ENCODE data around the gene DPCD. TPM values are rescaled to one million over a fixed set of nuclear protein-coding genes. Genes with fewer than 3 reads are reported as not detected.
A peak's percentile ranks its signal among the peaks of the same experiment; 100 is the strongest.

DPCD gene
- total RNA-seq, 5 donors from 2014 or later (not counting 1 experiment from before 2014, with no cell fraction given): 0.35 to 1.2 (median 0.97) TPM; not detected in 1

GRCh38 chr10:101595591-101596433, 7.7 kb downstream of the DPCD start:
- WGBS (ENCODE audit: insufficient coverage): 65% methylated on average over 2 of the region's 13 CpGs
- Mint-ChIP-seq H3K4me3 (no peak overlapping the region), H3K4me1 (no peaks in the 10 kb centered on the region), H3K9me3 (no peaks in the 10 kb centered on the region), H3K27ac (no peak overlapping the region), H3K36me3 (no peaks in the 10 kb centered on the region), H3K27me3 (peaks cover 0 to 3% of the 10 kb centered on the region in 2 donors)
- no peak for ATAC-seq (replicated peaks in 1 of 4)
- Histone ChIP-seq H3K4me1 (ENCODE audit: control insufficient read depth in 1 of 2, extremely low read depth in 1 of 2, insufficient read depth in 2 of 2, low read length in 2 of 2) (no peaks in the 10 kb centered on the region), H3K4me3 (ENCODE audit: control insufficient read depth in 1 of 2, extremely low read depth in 1 of 2, low read length in 1 of 2) (no peak overlapping the region), H3K36me3 (ENCODE audit: control insufficient read depth in 2 of 2, extremely low read depth in 1 of 2, insufficient read depth in 1 of 2, low read length in 1 of 2) (no peaks in the 10 kb centered on the region), H3K27me3 (replicated peaks in 1 of 2; ENCODE audit: control insufficient read depth in 2 of 2, extremely low read depth in 1 of 2, insufficient read depth in 2 of 2, low read length in 1 of 2) (peaks cover 0 to 3% of the 10 kb centered on the region in 2 experiments), H3K27ac (ENCODE audit: low read length) (no peak overlapping the region), H3K9me3 (no peaks in the 10 kb centered on the region)
- no peak for DNase-seq
- CTCF ChIA-PET: interaction anchor here (0.5 to 0.6 kb wide), 3 partner anchors 9 to 178 kb away, joined by 3 to 4 read pairs (median 3); no protein-coding TSS in a partner anchor
- POLR2A ChIA-PET: no interaction called here

GRCh38 chr10:101597091-101597900, 9.2 kb downstream of the DPCD start:
- Mint-ChIP-seq H3K36me3 (no peaks in the 10 kb centered on the region), H3K4me1 (no peaks in the 10 kb centered on the region), H3K9me3 (no peaks in the 10 kb centered on the region), H3K27ac (no peak overlapping the region), H3K4me3 (no peak overlapping the region), H3K27me3 (peaks cover 0 to 3% of the 10 kb centered on the region in 2 donors)
- H3K27ac ChIP-seq (ENCODE audit: low read length): no peak overlapping the region
- no peaks in the 10 kb centered on the region for H3K27me3 ChIP-seq (replicated peaks in 1 of 2; ENCODE audit: control insufficient read depth in 2 of 2, extremely low read depth in 1 of 2, insufficient read depth in 2 of 2, low read length in 1 of 2)
- DNase-seq: no peak
- ChIA-PET CTCF (interaction anchor here in 1 of 2 donors (0.8 kb wide), 2 partner anchors 26 to 40 kb away, joined by 3 read pairs; no protein-coding TSS in a partner anchor), POLR2A (no interaction called here)
- no peak for ATAC-seq (replicated peaks in 1 of 4)
- 90% methylated on average over 7 of the region's 14 CpGs for WGBS (ENCODE audit: insufficient coverage)
- no peaks in the 10 kb centered on the region for H3K4me1 ChIP-seq (ENCODE audit: control insufficient read depth in 1 of 2, extremely low read depth in 1 of 2, insufficient read depth in 2 of 2, low read length in 2 of 2)
- H3K9me3 ChIP-seq: no peaks in the 10 kb centered on the region
- H3K4me3 ChIP-seq (ENCODE audit: control insufficient read depth in 1 of 2, extremely low read depth in 1 of 2, low read length in 1 of 2): no peak overlapping the region
- H3K36me3 ChIP-seq (ENCODE audit: control insufficient read depth in 2 of 2, extremely low read depth in 1 of 2, insufficient read depth in 1 of 2, low read length in 1 of 2): no peaks in the 10 kb centered on the region

GRCh38 chr10:101601541-101601940, 13.4 kb downstream of the DPCD start:
- Mint-ChIP-seq H3K4me3 (no peak overlapping the region), H3K4me1 (no peaks in the 10 kb centered on the region), H3K27ac (no peak overlapping the region), H3K9me3 (no peaks in the 10 kb centered on the region), H3K36me3 (peaks cover 7% of the 10 kb centered on the region), H3K27me3 (no peaks in the 10 kb centered on the region)
- H3K36me3 ChIP-seq (ENCODE audit: control insufficient read depth in 2 of 2, extremely low read depth in 1 of 2, insufficient read depth in 1 of 2, low read length in 1 of 2): peaks cover 0 to 6% of the 10 kb centered on the region in 2 donors
- CTCF ChIA-PET: no interaction called here
- H3K27ac ChIP-seq (ENCODE audit: low read length): no peak overlapping the region
- WGBS (ENCODE audit: insufficient coverage): no CpG with 5 or more reads among the region's 1 CpG
- ATAC-seq (replicated peaks in 1 of 4): no peak
- no peaks in the 10 kb centered on the region for H3K27me3 ChIP-seq (replicated peaks in 1 of 2; ENCODE audit: control insufficient read depth in 2 of 2, extremely low read depth in 1 of 2, insufficient read depth in 2 of 2, low read length in 1 of 2)
- no peaks in the 10 kb centered on the region for H3K4me1 ChIP-seq (ENCODE audit: control insufficient read depth in 1 of 2, extremely low read depth in 1 of 2, insufficient read depth in 2 of 2, low read length in 2 of 2)
- H3K9me3 ChIP-seq: no peaks in the 10 kb centered on the region
- H3K4me3 ChIP-seq (ENCODE audit: control insufficient read depth in 1 of 2, extremely low read depth in 1 of 2, low read length in 1 of 2): no peak overlapping the region
- POLR2A ChIA-PET: no interaction called here
- DNase-seq: no peak

- Histone ChIP-seq H3K9me3 (no peaks in the 10 kb centered on the region), H3K36me3 (ENCODE audit: control insufficient read depth in 2 of 2, extremely low read depth in 1 of 2, insufficient read depth in 1 of 2, low read length in 1 of 2) (peaks cover 5 to 19% of the 10 kb centered on the region in 2 donors), H3K4me1 (ENCODE audit: control insufficient read depth in 1 of 2, extremely low read depth in 1 of 2, insufficient read depth in 2 of 2, low read length in 2 of 2) (no peaks in the 10 kb centered on the region), H3K27me3 (replicated peaks in 1 of 2; ENCODE audit: control insufficient read depth in 2 of 2, extremely low read depth in 1 of 2, insufficient read depth in 2 of 2, low read length in 1 of 2) (no peaks in the 10 kb centered on the region), H3K4me3 (ENCODE audit: control insufficient read depth in 1 of 2, extremely low read depth in 1 of 2, low read length in 1 of 2) (no peak overlapping the region), H3K27ac (ENCODE audit: low read length) (no peak overlapping the region)
- H3K4me3 Mint-ChIP-seq: no peak overlapping the region
- ATAC-seq (replicated peaks in 1 of 4) (peak; percentile 52 to 79 (median 68)), DNase-seq (peak in 32 of 35 experiments; percentile 13 to 67 (median 42))
- H3K36me3 Mint-ChIP-seq: peaks cover 7% of the 10 kb centered on the region
- POLR2A ChIA-PET: no interaction called here
- H3K27ac Mint-ChIP-seq: no peak overlapping the region
- H3K4me1 Mint-ChIP-seq: no peaks in the 10 kb centered on the region
- WGBS (ENCODE audit: insufficient coverage): 33% methylated on average over 1 of the region's 6 CpGs
- CTCF ChIA-PET: interaction anchor here in 1 of 2 donors (0.9 to 1.5 kb wide), 4 partner anchors 10 to 180 kb away, joined by 3 to 12 read pairs (median 3); partner anchors contain the start of gene NPM3
- no peaks in the 10 kb centered on the region for H3K9me3 Mint-ChIP-seq
- no peaks in the 10 kb centered on the region for H3K27me3 Mint-ChIP-seq
Measured at GRCh38 chr10:101602761-101603398, 14.8 kb downstream of the DPCD start.

GRCh38 chr10:101607124-101607523, 19.0 kb downstream of the DPCD start:
- H3K4me3 Mint-ChIP-seq: no peak overlapping the region

GRCh38 chr10:101609481-101609880, 21.4 kb downstream of the DPCD start:
- ChIA-PET POLR2A (no interaction called here), CTCF (no interaction called here)
- WGBS (ENCODE audit: insufficient coverage): 94% methylated on average over 2 of the region's 4 CpGs
- Mint-ChIP-seq H3K27me3 (no peaks in the 10 kb centered on the region), H3K27ac (no peak overlapping the region), H3K9me3 (no peaks in the 10 kb centered on the region), H3K4me1 (no peaks in the 10 kb centered on the region), H3K4me3 (no peak overlapping the region), H3K36me3 (peaks cover 27% of the 10 kb centered on the region)
- H3K4me3 ChIP-seq (ENCODE audit: control insufficient read depth in 1 of 2, extremely low read depth in 1 of 2, low read length in 1 of 2): no peak overlapping the region
- no peak for DNase-seq
- peaks cover 23 to 76% of the 10 kb centered on the region in 2 donors for H3K36me3 ChIP-seq (ENCODE audit: control insufficient read depth in 2 of 2, extremely low read depth in 1 of 2, insufficient read depth in 1 of 2, low read length in 1 of 2)
- H3K27ac ChIP-seq (ENCODE audit: low read length): no peak overlapping the region
- H3K27me3 ChIP-seq (replicated peaks in 1 of 2; ENCODE audit: control insufficient read depth in 2 of 2, extremely low read depth in 1 of 2, insufficient read depth in 2 of 2, low read length in 1 of 2): no peaks in the 10 kb centered on the region
- no peaks in the 10 kb centered on the region for H3K4me1 ChIP-seq (ENCODE audit: control insufficient read depth in 1 of 2, extremely low read depth in 1 of 2, insufficient read depth in 2 of 2, low read length in 2 of 2)
- ATAC-seq (replicated peaks in 1 of 4): no peak
- H3K9me3 ChIP-seq: no peaks in the 10 kb centered on the region

More at GRCh38 chr10:101607124-101607523, 19.0 kb downstream of the DPCD start:
- no peaks in the 10 kb centered on the region for H3K4me1 Mint-ChIP-seq
- POLR2A ChIA-PET: no interaction called here
- H3K36me3 ChIP-seq (ENCODE audit: control insufficient read depth in 2 of 2, extremely low read depth in 1 of 2, insufficient read depth in 1 of 2, low read length in 1 of 2): peaks cover 13 to 59% of the 10 kb centered on the region in 2 donors
- H3K27ac ChIP-seq (ENCODE audit: low read length): no peak overlapping the region
- H3K4me1 ChIP-seq (ENCODE audit: control insufficient read depth in 1 of 2, extremely low read depth in 1 of 2, insufficient read depth in 2 of 2, low read length in 2 of 2): no peaks in the 10 kb centered on the region
- H3K27me3 Mint-ChIP-seq: no peaks in the 10 kb centered on the region
- no peaks in the 10 kb centered on the region for H3K9me3 ChIP-seq
- DNase-seq (no peak), ATAC-seq (replicated peaks in 1 of 4) (no peak)
- H3K9me3 Mint-ChIP-seq: no peaks in the 10 kb centered on the region
- WGBS (ENCODE audit: insufficient coverage): 100% methylated on average over 2 of the region's 2 CpGs
- no peaks in the 10 kb centered on the region for H3K27me3 ChIP-seq (replicated peaks in 1 of 2; ENCODE audit: control insufficient read depth in 2 of 2, extremely low read depth in 1 of 2, insufficient read depth in 2 of 2, low read length in 1 of 2)
- CTCF ChIA-PET: no interaction called here
- no peak overlapping the region for H3K4me3 ChIP-seq (ENCODE audit: control insufficient read depth in 1 of 2, extremely low read depth in 1 of 2, low read length in 1 of 2)
- H3K36me3 Mint-ChIP-seq: peaks cover 27% of the 10 kb centered on the region
- H3K27ac Mint-ChIP-seq: no peak overlapping the region

Measured in T-cell (primary cell).